IPS-20b (cell line): ENCODE results near the gene ACOT6.
"Not testable (repeated sequence)": the region's sequence is repeated elsewhere in the genome, so short reads cannot be mapped to it uniquely, and the experiment has no call there.

Experiments
- H3K27ac ChIP-seq: one replicate; pipeline ENCODE4 v1.5.1; 2013; ENCODE audit warnings: low read length
- H3K27me3 ChIP-seq: 2 replicates; pipeline ENCODE4 v1.6.1; 2013; ENCODE audit warnings: mild to moderate bottlenecking, low read length, inconsistent platforms; ENCODE audit not compliant: insufficient read depth
- H3K36me3 ChIP-seq: 2 replicates; pipeline ENCODE4 v1.6.1; 2013; ENCODE audit warnings: low read depth, mild to moderate bottlenecking, inconsistent platforms, low read length, moderate library complexity; ENCODE audit not compliant: insufficient read depth
- H3K4me1 ChIP-seq: 2 replicates; pipeline ENCODE4 v1.6.1; 2013; ENCODE audit warnings: mild to moderate bottlenecking, control low read depth, inconsistent platforms, low read length, moderate library complexity; ENCODE audit not compliant: insufficient read depth
- H3K4me3 ChIP-seq: 2 replicates; pipeline ENCODE4 v1.5.1; 2013; ENCODE audit warnings: mild to moderate bottlenecking, low read length, inconsistent platforms
- H3K9ac ChIP-seq: 2 replicates; pipeline ENCODE4 v1.6.1; 2013; ENCODE audit warnings: low read depth, mild to moderate bottlenecking, inconsistent platforms, low read length, moderate library complexity
- H3K9me3 ChIP-seq: 2 replicates; pipeline ENCODE4 v1.6.1; 2013; ENCODE audit warnings: mild to moderate bottlenecking, low read depth, low read length, inconsistent platforms; ENCODE audit not compliant: insufficient read depth

Gene ACOT6

GRCh38 chr14:73612339-73613045, at the start of gene ACOT6:
TSS of gene ACOT6 (plus strand) at chr14:73612517. CDS start at chr14:73612572, 55 bp downstream.
- no peak within 1 kb of the TSS for H3K27ac ChIP-seq
- peaks cover 38% of the 10 kb centered on the region for H3K27me3 ChIP-seq
- peak within 1 kb of the TSS; percentile 71 for H3K9ac ChIP-seq

GRCh38 chr14:73562696-73563095, 49.6 kb upstream of the ACOT6 start:
- H3K4me1 ChIP-seq, H3K4me3 ChIP-seq, H3K27ac ChIP-seq, H3K36me3 ChIP-seq, H3K27me3 ChIP-seq, H3K9ac ChIP-seq: not testable (repeated sequence)
- peaks cover 10% of the 10 kb centered on the region for H3K9me3 ChIP-seq

More at GRCh38 chr14:73612339-73613045, at the start of gene ACOT6:
- peak within 1 kb of the TSS; percentile 77 for H3K4me3 ChIP-seq
- H3K4me1 ChIP-seq = peaks cover 8% of the 10 kb centered on the region; the same call in 1 of the 2 replicates
- H3K36me3 ChIP-seq = no peaks in the 10 kb centered on the region
- H3K9me3 ChIP-seq = no peaks in the 10 kb centered on the region

- H3K27ac ChIP-seq, H3K9ac ChIP-seq, H3K36me3 ChIP-seq, H3K4me1 ChIP-seq, H3K4me3 ChIP-seq: not testable (repeated sequence)
- H3K9me3 ChIP-seq = peaks cover 10% of the 10 kb centered on the region
- H3K27me3 ChIP-seq = peaks cover 19% of the 10 kb centered on the region; the same call in 1 of the 2 replicates
Measured at GRCh38 chr14:73566431-73566830, 45.9 kb upstream of the ACOT6 start.

- not testable (repeated sequence) for H3K9ac ChIP-seq, H3K4me1 ChIP-seq, H3K9me3 ChIP-seq, H3K27ac ChIP-seq, H3K4me3 ChIP-seq, H3K36me3 ChIP-seq
- H3K27me3 ChIP-seq = peaks cover 19% of the 10 kb centered on the region; the same call in 1 of the 2 replicates
Measured at GRCh38 chr14:73566935-73567334, 45.4 kb upstream of the ACOT6 start.

GRCh38 chr14:73567358-73567757, 45.0 kb upstream of the ACOT6 start:
- H3K36me3 ChIP-seq = no peaks in the 10 kb centered on the region
- H3K4me1 ChIP-seq = no peaks in the 10 kb centered on the region; the same call in 1 of the 2 replicates
- H3K27me3 ChIP-seq = peaks cover 19% of the 10 kb centered on the region; the same call in 1 of the 2 replicates
- H3K27ac ChIP-seq = no peak overlapping the region
- H3K4me3 ChIP-seq = no peak overlapping the region
- no peak overlapping the region for H3K9ac ChIP-seq
- peaks cover 4% of the 10 kb centered on the region; the same call in 1 of the 2 replicates for H3K9me3 ChIP-seq

GRCh38 chr14:73567951-73568885, 44.1 kb upstream of the ACOT6 start:
- Histone ChIP-seq H3K4me3 (peak overlapping the region; percentile 66), H3K9me3 (0 out of 2 replicates have a peak, but pooled peaks cover 4% of the 10 kb centered on the region), H3K36me3 (no peaks in the 10 kb centered on the region), H3K27me3 (peaks cover 19% of the 10 kb centered on the region; the same call in 1 of the 2 replicates), H3K4me1 (no peaks in the 10 kb centered on the region; the same call in 1 of the 2 replicates), H3K27ac (no peak overlapping the region), H3K9ac (peak overlapping the region; percentile 71; the same call in 1 of the 2 replicates)

GRCh38 chr14:73568886-73569184, 43.5 kb upstream of the ACOT6 start:
- not testable (repeated sequence) for H3K9me3 ChIP-seq, H3K27ac ChIP-seq, H3K36me3 ChIP-seq, H3K4me1 ChIP-seq
- Histone ChIP-seq H3K27me3 (peaks cover 19% of the 10 kb centered on the region; the same call in 1 of the 2 replicates), H3K9ac (peak overlapping the region; percentile 71; the same call in 1 of the 2 replicates), H3K4me3 (peak overlapping the region; percentile 66)

GRCh38 chr14:73569185-73569958, 42.9 kb upstream of the ACOT6 start, which contains the start of gene ACOT2:
TSS of gene ACOT2 (plus strand) at chr14:73569213. CDS start at chr14:73569241, 28 bp downstream.
- Histone ChIP-seq H3K27me3 (peaks cover 19% of the 10 kb centered on the region; the same call in 1 of the 2 replicates), H3K4me3 (peak within 1 kb of the TSS; percentile 66), H3K9ac (peak within 1 kb of the TSS; percentile 71; the same call in 1 of the 2 replicates)
- H3K4me1 ChIP-seq, H3K9me3 ChIP-seq, H3K36me3 ChIP-seq, H3K27ac ChIP-seq: not testable (repeated sequence)

GRCh38 chr14:73570913-73571312, 41.4 kb upstream of the ACOT6 start:
- H3K9me3 ChIP-seq, H3K4me1 ChIP-seq, H3K4me3 ChIP-seq, H3K27ac ChIP-seq, H3K9ac ChIP-seq, H3K36me3 ChIP-seq: not testable (repeated sequence)
- H3K27me3 ChIP-seq = peaks cover 19% of the 10 kb centered on the region; the same call in 1 of the 2 replicates

- not testable (repeated sequence) for H3K4me1 ChIP-seq, H3K36me3 ChIP-seq, H3K27ac ChIP-seq, H3K9ac ChIP-seq, H3K4me3 ChIP-seq, H3K9me3 ChIP-seq
- H3K27me3 ChIP-seq = peaks cover 13% of the 10 kb centered on the region; the same call in 1 of the 2 replicates
Measured at GRCh38 chr14:73573034-73573433, 39.3 kb upstream of the ACOT6 start.

GRCh38 chr14:73573740-73574139, 38.6 kb upstream of the ACOT6 start:
- H3K27ac ChIP-seq, H3K4me1 ChIP-seq, H3K4me3 ChIP-seq, H3K9ac ChIP-seq, H3K27me3 ChIP-seq, H3K36me3 ChIP-seq, H3K9me3 ChIP-seq: not testable (repeated sequence)
